SK-N-SH treated with all-trans-retinoic acid at 6 μM for 48 hours (cell line): ENCODE data around the gene TGOLN2.

ENCODE experiments used
- ARNTL ChIP-seq: fragments of 450-650 bp; formaldehyde crosslinking; IDR thresholded peaks from 2 replicates; pipeline ENCODE4 v1.5.0; 2020; ENCODE audit warnings: low read depth, mild to moderate bottlenecking, moderate library complexity, borderline replicate concordance
- CSDC2 ChIP-seq: fragments of 250-450 bp; sonication (Bioruptor Pico); IDR thresholded peaks from 2 replicates; pipeline ENCODE4 v1.5.0; 2020; ENCODE audit warnings: mild to moderate bottlenecking, moderate library complexity
- ESRRG ChIP-seq: fragments of 250-450 bp; sonication (Bioruptor Pico); IDR thresholded peaks from 2 replicates; pipeline ENCODE4 v1.6.1; 2021; ENCODE audit warnings: mild to moderate bottlenecking
- PPARA ChIP-seq: fragments of 250-450 bp; sonication (Bioruptor Pico); IDR thresholded peaks from 2 replicates; pipeline ENCODE4 v1.5.0; 2020; ENCODE audit warnings: mild to moderate bottlenecking, borderline replicate concordance
- RARB ChIP-seq: fragments of 250-450 bp; sonication (Bioruptor Pico); IDR thresholded peaks from 2 replicates; pipeline ENCODE4 v1.8.0; 2021; ENCODE audit warnings: mild to moderate bottlenecking, moderate library complexity
- ZC3H10 ChIP-seq: fragments of 250-450 bp; sonication (Bioruptor Pico); IDR thresholded peaks from 2 replicates; pipeline ENCODE4 v1.5.1; 2021; ENCODE audit warnings: mild to moderate bottlenecking, moderate library complexity
- ZFP30 ChIP-seq: fragments of 450-650 bp; formaldehyde crosslinking; IDR thresholded peaks from 2 replicates; pipeline ENCODE4 v1.5.0; 2022; ENCODE audit warnings: mild to moderate bottlenecking, moderate library complexity
- TF ChIP-seq, protein P1 (sequence below): fragments of 250-450 bp; sonication (Bioruptor Pico); IDR thresholded peaks from 2 replicates; pipeline ENCODE4 v1.8.0; 2020; ENCODE audit warnings: mild to moderate bottlenecking, moderate library complexity, borderline replicate concordance

DNA sequence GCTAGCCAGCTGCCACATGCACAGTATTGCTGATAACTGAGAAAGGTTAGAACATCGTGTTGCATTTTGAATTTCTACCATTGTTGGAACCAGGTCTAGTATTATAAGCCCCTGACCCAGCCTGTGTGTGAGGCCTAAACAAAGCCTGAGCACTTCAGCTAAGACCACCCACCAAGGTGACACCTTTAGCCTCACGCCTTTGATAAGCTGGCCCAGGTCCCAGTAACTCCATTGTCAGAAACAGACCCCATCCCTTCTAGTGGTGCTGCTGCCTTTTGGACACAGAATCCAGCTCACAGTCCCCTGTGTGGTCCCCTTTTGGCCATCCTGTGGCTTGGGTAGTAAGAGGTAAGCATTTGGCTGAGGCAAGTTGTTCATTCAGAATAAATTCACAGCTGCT lies 28.4 kb upstream of the TGOLN2 start:
- no peak for TF ChIP-seq ARNTL (CRISPR knock-in tag)
- TF ChIP-seq ESRRG (CRISPR knock-in tag): no peak
- TF ChIP-seq, protein P1, sequence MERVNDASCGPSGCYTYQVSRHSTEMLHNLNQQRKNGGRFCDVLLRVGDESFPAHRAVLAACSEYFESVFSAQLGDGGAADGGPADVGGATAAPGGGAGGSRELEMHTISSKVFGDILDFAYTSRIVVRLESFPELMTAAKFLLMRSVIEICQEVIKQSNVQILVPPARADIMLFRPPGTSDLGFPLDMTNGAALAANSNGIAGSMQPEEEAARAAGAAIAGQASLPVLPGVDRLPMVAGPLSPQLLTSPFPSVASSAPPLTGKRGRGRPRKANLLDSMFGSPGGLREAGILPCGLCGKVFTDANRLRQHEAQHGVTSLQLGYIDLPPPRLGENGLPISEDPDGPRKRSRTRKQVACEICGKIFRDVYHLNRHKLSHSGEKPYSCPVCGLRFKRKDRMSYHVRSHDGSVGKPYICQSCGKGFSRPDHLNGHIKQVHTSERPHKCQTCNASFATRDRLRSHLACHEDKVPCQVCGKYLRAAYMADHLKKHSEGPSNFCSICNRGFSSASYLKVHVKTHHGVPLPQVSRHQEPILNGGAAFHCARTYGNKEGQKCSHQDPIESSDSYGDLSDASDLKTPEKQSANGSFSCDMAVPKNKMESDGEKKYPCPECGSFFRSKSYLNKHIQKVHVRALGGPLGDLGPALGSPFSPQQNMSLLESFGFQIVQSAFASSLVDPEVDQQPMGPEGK: no peak
- TF ChIP-seq RARB (CRISPR knock-in tag): no peak
- TF ChIP-seq ZFP30 (CRISPR knock-in tag): no peak
- TF ChIP-seq PPARA (CRISPR knock-in tag): no peak
- no peak for TF ChIP-seq CSDC2
- TF ChIP-seq ZC3H10 (CRISPR knock-in tag): no peak
